CD4-positive, CD25-positive, alpha-beta regulatory T cell (primary cell): Measurements from ENCODE around the gene RAC3. TPM values are rescaled to one million over a fixed set of nuclear protein-coding genes. Genes with fewer than 3 reads are reported as not detected.
"Not testable (repeated sequence)": the region's sequence is repeated elsewhere in the genome, so short reads cannot be mapped to it uniquely, and the experiment has no call there.

Experiments used
- ATAC-seq, 2 donors: fragments of 150-1000 bp; cut with Tn5 transposase; one replicate each; pipeline ENCODE4 v1.10.0; 2021; ENCODE audit warnings: low read depth in 2 of 2, moderate number of reproducible peaks in 2 of 2, moderate library complexity in 1 of 2
- DNase-seq, 3 donors: peaks; one replicate each; pipeline versions ENCODE4 v3.0.0 to v3.0.0-alpha.2; 2012 to 2022; ENCODE audit warnings: mixed read lengths in 1 of 3
- H3K27ac ChIP-seq: one replicate; pipeline ENCODE4 v1.7.0; 2013; ENCODE audit warnings: mild to moderate bottlenecking, low read length; ENCODE audit not compliant: insufficient read depth, poor library complexity, severe bottlenecking
- H3K27me3 ChIP-seq: one replicate; pipeline ENCODE4 v1.7.0; 2013; ENCODE audit warnings: low read length; ENCODE audit not compliant: control insufficient read depth, insufficient read depth
- H3K36me3 ChIP-seq: one replicate; pipeline ENCODE4 v1.7.0; 2013; ENCODE audit warnings: mild to moderate bottlenecking, low read length, moderate library complexity; ENCODE audit not compliant: control insufficient read depth, insufficient read depth
- H3K4me1 ChIP-seq: 2 replicates; pipeline ENCODE4 v1.7.0; 2013; ENCODE audit warnings: mild to moderate bottlenecking, low read length; ENCODE audit not compliant: insufficient read depth, control insufficient read depth, poor library complexity, severe bottlenecking
- H3K4me3 ChIP-seq: one replicate; pipeline ENCODE4 v1.7.0; 2013; ENCODE audit warnings: low read depth, mild to moderate bottlenecking, low read length, moderate library complexity
- H3K9me3 ChIP-seq, 2 experiments: 1 replicate in 1 of 2; 2 replicates in 1 of 2; pipeline ENCODE4 v1.7.0; 2013; ENCODE audit warnings: low read length in 2 of 2, mild to moderate bottlenecking in 1 of 2, moderate library complexity in 1 of 2; ENCODE audit not compliant: control insufficient read depth in 2 of 2
- H3K27ac Mint-ChIP-seq, 3 donors: one replicate each; pipeline ENCODE4 v1.8.0; 2020 to 2022; ENCODE audit warnings: mild to moderate bottlenecking in 3 of 3, mixed read lengths in 3 of 3, moderate library complexity in 2 of 3
- H3K27me3 Mint-ChIP-seq: one replicate; pipeline ENCODE4 v1.8.0; 2022; ENCODE audit warnings: mild to moderate bottlenecking, mixed read lengths
- H3K36me3 Mint-ChIP-seq: one replicate; pipeline ENCODE4 v1.8.0; 2020; ENCODE audit warnings: mixed read lengths
- H3K4me1 Mint-ChIP-seq, 4 donors: one replicate each; pipeline ENCODE4 v1.8.0; 2020 to 2022; ENCODE audit warnings: mixed read lengths in 4 of 4, mild to moderate bottlenecking in 1 of 4
- H3K4me3 Mint-ChIP-seq, 4 donors: one replicate each; pipeline ENCODE4 v1.8.0; 2020 to 2022; ENCODE audit warnings: mild to moderate bottlenecking in 4 of 4, mixed read lengths in 4 of 4, moderate library complexity in 3 of 4
- H3K9me3 Mint-ChIP-seq, 7 donors: one replicate each; pipeline ENCODE4 v1.8.0; 2020 to 2022; ENCODE audit warnings: mixed read lengths in 7 of 7, mild to moderate bottlenecking in 3 of 7, moderate library complexity in 2 of 7
- polyA plus RNA-seq, 4 donors: library from polyadenylated mRNA; unstranded; fragments of 300-500 nt; fragmentation: Illumina TruSeq; gene quantifications; one replicate each; pipeline ENCODE4 v1.2.3, GENCODE V29; 2021
- total RNA-seq: library from RNA; stranded (reverse); gene quantifications from one replicate; pipeline ENCODE4 v1.2.3, GENCODE V29; 2022

The RAC3 gene
- total and polyA plus RNA-seq, 5 donors from 2014 or later, result 0.26 to 3.6 TPM; not detected in 3

GRCh38 chr17:82038796-82039409 is 7.4 kb downstream of the RAC3 start:
- H3K9me3 ChIP-seq, H3K27me3 ChIP-seq, H3K9me3 Mint-ChIP-seq, H3K4me3 ChIP-seq, H3K27me3 Mint-ChIP-seq, H3K36me3 ChIP-seq, H3K36me3 Mint-ChIP-seq, ATAC-seq, H3K27ac ChIP-seq: not testable (repeated sequence)
- H3K4me3 Mint-ChIP-seq, result peak overlapping the region in 3 of 4 donors; percentile 63 to 79 (median 69)
- DNase-seq, result peak in 1 of 3 donors; percentile 39
- peak overlapping the region in 2 of 3 donors; percentile 67 to 81 for H3K27ac Mint-ChIP-seq
- H3K4me1 Mint-ChIP-seq, result peaks cover 5 to 28% (median 13%) of the 10 kb centered on the region in 4 donors
- peaks cover 23% of the 10 kb centered on the region for H3K4me1 ChIP-seq

- Histone ChIP-seq H3K4me3 (no peak overlapping the region), H3K27ac (no peak overlapping the region), H3K4me1 (peaks cover 23% of the 10 kb centered on the region), H3K9me3 (no peaks in the 10 kb centered on the region), H3K27me3 (no peaks in the 10 kb centered on the region), H3K36me3 (no peaks in the 10 kb centered on the region)
- Mint-ChIP-seq H3K4me3 (peak overlapping the region in 2 of 4 donors; percentile 63 to 79), H3K36me3 (peaks cover 5% of the 10 kb centered on the region), H3K9me3 (no peaks in the 10 kb centered on the region), H3K27me3 (no peaks in the 10 kb centered on the region), H3K4me1 (peaks cover 5 to 28% (median 13%) of the 10 kb centered on the region in 4 donors), H3K27ac (peak overlapping the region in 1 of 3 donors; percentile 81)
- DNase-seq (no peak), ATAC-seq (no peak)
Observed at GRCh38 chr17:82039695-82040299, 8.3 kb downstream of the RAC3 start.

- no peak overlapping the region for H3K27ac ChIP-seq
Observed at GRCh38 chr17:82041144-82041814, 9.8 kb downstream of the RAC3 start.

GRCh38 chr17:82042649-82043048 is 11.2 kb downstream of the RAC3 start:
- H3K27me3 ChIP-seq, result no peaks in the 10 kb centered on the region
- no peak overlapping the region for H3K27ac ChIP-seq
- Mint-ChIP-seq H3K4me1 (peaks cover 4 to 15% (median 6%) of the 10 kb centered on the region in 4 donors), H3K9me3 (peaks cover 0 to 1% (median 0%) of the 10 kb centered on the region in 7 donors), H3K36me3 (peaks cover 6% of the 10 kb centered on the region), H3K27ac (no peak overlapping the region), H3K4me3 (no peak overlapping the region), H3K27me3 (no peaks in the 10 kb centered on the region)
- H3K36me3 ChIP-seq, result no peaks in the 10 kb centered on the region
- no peak for ATAC-seq
- H3K9me3 ChIP-seq, result no peaks in the 10 kb centered on the region
- DNase-seq, result no peak
- H3K4me1 ChIP-seq, result peaks cover under 1% of the 10 kb centered on the region
- no peak overlapping the region for H3K4me3 ChIP-seq

More at GRCh38 chr17:82041144-82041814, 9.8 kb downstream of the RAC3 start:
- Mint-ChIP-seq H3K27me3 (no peaks in the 10 kb centered on the region), H3K4me1 (peaks cover 5 to 14% (median 7%) of the 10 kb centered on the region in 4 donors), H3K27ac (no peak overlapping the region), H3K36me3 (no peaks in the 10 kb centered on the region), H3K9me3 (peaks cover 0 to 1% (median 0%) of the 10 kb centered on the region in 7 donors), H3K4me3 (peak overlapping the region in 1 of 4 donors; percentile 32)
- Histone ChIP-seq H3K27me3 (no peaks in the 10 kb centered on the region), H3K4me1 (peaks cover 14% of the 10 kb centered on the region), H3K4me3 (no peak overlapping the region), H3K9me3 (no peaks in the 10 kb centered on the region), H3K36me3 (no peaks in the 10 kb centered on the region)
- DNase-seq (no peak), ATAC-seq (no peak)

- H3K4me1 Mint-ChIP-seq, result peaks cover 0 to 11% (median 0%) of the 10 kb centered on the region in 4 donors
- no peak overlapping the region for H3K27ac Mint-ChIP-seq
- DNase-seq (no peak), ATAC-seq (peak in 1 of 2 donors; percentile 28)
- peaks cover 0 to 1% (median 0%) of the 10 kb centered on the region in 7 donors for H3K9me3 Mint-ChIP-seq
- peaks cover 7% of the 10 kb centered on the region for H3K36me3 Mint-ChIP-seq
- H3K27ac ChIP-seq, result no peak overlapping the region
- no peaks in the 10 kb centered on the region for H3K9me3 ChIP-seq
- no peaks in the 10 kb centered on the region for H3K36me3 ChIP-seq
- no peak overlapping the region for H3K4me3 ChIP-seq
- H3K27me3 ChIP-seq, result no peaks in the 10 kb centered on the region
- H3K4me1 ChIP-seq, result no peaks in the 10 kb centered on the region
- peak overlapping the region in 1 of 4 donors; percentile 51 for H3K4me3 Mint-ChIP-seq
- no peaks in the 10 kb centered on the region for H3K27me3 Mint-ChIP-seq
Observed at GRCh38 chr17:82043507-82043906, 12.0 kb downstream of the RAC3 start.

- Mint-ChIP-seq H3K4me3 (peak overlapping the region in 1 of 4 donors; percentile 52), H3K27me3 (no peaks in the 10 kb centered on the region), H3K4me1 (peaks cover 0 to 15% (median 3%) of the 10 kb centered on the region in 4 donors), H3K9me3 (peaks cover 0 to 1% (median 0%) of the 10 kb centered on the region in 7 donors), H3K36me3 (peaks cover 7% of the 10 kb centered on the region), H3K27ac (no peak overlapping the region)
- peaks cover 4% of the 10 kb centered on the region for H3K4me1 ChIP-seq
- no peak for DNase-seq
- ATAC-seq, result no peak
- no peaks in the 10 kb centered on the region for H3K27me3 ChIP-seq
- H3K4me3 ChIP-seq, result no peak overlapping the region
- H3K9me3 ChIP-seq, result no peaks in the 10 kb centered on the region
- H3K36me3 ChIP-seq, result no peaks in the 10 kb centered on the region
- no peak overlapping the region for H3K27ac ChIP-seq
Observed at GRCh38 chr17:82045936-82046484, 14.5 kb downstream of the RAC3 start.

GRCh38 chr17:82046903-82047302 is 15.4 kb downstream of the RAC3 start:
- Mint-ChIP-seq H3K4me3 (peak overlapping the region in 2 of 4 donors; percentile 52 to 74), H3K9me3 (peaks cover 0 to 1% (median 0%) of the 10 kb centered on the region in 7 donors), H3K27me3 (no peaks in the 10 kb centered on the region), H3K4me1 (peaks cover 0 to 15% (median 3%) of the 10 kb centered on the region in 4 donors), H3K27ac (no peak overlapping the region), H3K36me3 (peaks cover 7% of the 10 kb centered on the region)
- no peaks in the 10 kb centered on the region for H3K9me3 ChIP-seq
- ATAC-seq (no peak), DNase-seq (no peak)
- peaks cover 6% of the 10 kb centered on the region for H3K4me1 ChIP-seq
- H3K27ac ChIP-seq, result no peak overlapping the region
- H3K36me3 ChIP-seq, result no peaks in the 10 kb centered on the region
- no peaks in the 10 kb centered on the region for H3K27me3 ChIP-seq
- H3K4me3 ChIP-seq, result no peak overlapping the region
